Endothelial cell of umbilical vein (primary cell): ENCODE measurements around the gene SNCB.

Source experiments
- CTCF ChIP-seq, 2 donors: IDR thresholded peaks; 1 replicate in 1 of 2; 2 replicates in 1 of 2; pipeline ENCODE4 v1.5.1; 2011; ENCODE audit warnings: low read length in 2 of 2, mild to moderate bottlenecking in 2 of 2, moderate library complexity in 2 of 2, control low read depth in 1 of 2, inconsistent platforms in 1 of 2, low read depth in 1 of 2; ENCODE audit not compliant: insufficient read depth in 1 of 2; ENCODE audit errors: extremely low read depth in 1 of 2
- EZH2 ChIP-seq: IDR thresholded peaks from 2 replicates; pipeline ENCODE4 v1.6.1; 2012; ENCODE audit warnings: borderline replicate concordance, low read depth, mild to moderate bottlenecking, moderate library complexity, low read length, inconsistent platforms; ENCODE audit not compliant: severe bottlenecking
- FOS ChIP-seq: IDR thresholded peaks from 2 replicates; pipeline ENCODE4 v1.6.1; 2011; ENCODE audit warnings: mild to moderate bottlenecking, low read length, moderate library complexity, borderline replicate concordance; ENCODE audit not compliant: insufficient read depth
- GATA2 ChIP-seq: IDR thresholded peaks from 2 replicates; pipeline ENCODE4 v1.7.0; 2011; ENCODE audit warnings: low read depth, mild to moderate bottlenecking, moderate library complexity, mixed read lengths, low read length; ENCODE audit not compliant: insufficient read length, insufficient read depth
- JUN ChIP-seq: IDR thresholded peaks from 2 replicates; pipeline ENCODE4 v1.6.1; 2011; ENCODE audit warnings: borderline replicate concordance, low read depth; ENCODE audit not compliant: insufficient read length, insufficient read depth
- POLR2A ChIP-seq: IDR thresholded peaks from 2 replicates; pipeline ENCODE4 v1.6.1; 2012; ENCODE audit warnings: low read depth, mild to moderate bottlenecking, control low read depth, low read length

GRCh38 chr5:176625512-176625911, 4.8 kb downstream of the SNCB start:
- TF ChIP-seq CTCF (IDR thresholded peaks at IDR 0.05; ENCODE audit: extremely low read depth in 1 of 2, insufficient read depth in 1 of 2, low read depth in 1 of 2, low read length in 2 of 2) (no peak), POLR2A (no peak), EZH2 (no peak), GATA2 (no peak), JUN (no peak), FOS (no peak)
